ENCODE measurements around the gene CUL7.

Gene CUL7

DNA sequence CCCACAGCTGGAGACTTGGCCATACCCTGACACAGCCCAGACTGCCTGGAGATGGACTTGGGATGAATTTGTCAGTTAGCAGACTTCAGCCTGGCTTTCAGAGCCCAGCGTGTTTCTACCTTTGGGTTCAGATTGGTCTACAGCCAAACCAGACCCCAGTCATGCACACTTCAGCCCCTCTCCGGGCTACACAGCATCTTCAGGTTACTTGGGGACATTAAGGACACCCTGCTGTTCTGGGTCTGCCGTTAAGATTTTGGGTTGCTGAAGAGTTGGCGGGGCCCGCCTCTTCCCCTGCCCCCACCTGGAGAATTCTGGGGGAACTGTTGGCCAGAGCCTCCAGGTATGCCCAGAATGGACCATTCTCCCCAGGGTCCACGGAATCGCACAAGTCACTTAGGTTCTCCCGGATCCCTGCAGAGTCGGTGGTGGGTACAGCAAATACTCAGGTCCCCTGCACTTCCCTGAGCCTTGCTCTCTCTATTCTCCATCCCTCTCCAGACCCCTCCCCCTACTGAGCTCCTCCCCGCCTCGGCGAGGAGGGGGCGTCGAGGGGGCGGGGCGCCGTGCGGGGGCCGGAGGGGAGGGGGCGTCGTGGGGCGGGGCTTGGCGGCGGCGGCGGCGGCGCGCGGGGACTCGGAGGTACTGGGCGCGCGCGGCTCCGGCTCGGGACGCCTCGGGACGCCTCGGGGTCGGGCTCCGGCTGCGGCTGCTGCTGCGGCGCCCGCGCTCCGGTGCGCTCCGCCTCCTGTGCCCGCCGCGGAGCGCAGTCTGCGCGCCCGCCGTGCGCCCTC is 22.2 kb upstream of the CUL7 start, which contains the start of gene PTK7:
TSS of gene PTK7 (plus strand) at position 645 of the 794 bp plus-strand sequence. CDS start 175 bp downstream, outside the sequence.
- Histone ChIP-seq H3K36me3 (peaks cover 0 to 30% (median 6%) of the 10 kb centered on the region in 11 experiments; a peak in 12 of 22 replicates), H3K4me3 (peak within 1 kb of the TSS; percentile 85 to 100 (median 93))
- TF ChIP-seq Cebpa-rat (IDR thresholded peaks at IDR 0.05): no peak

DNA sequence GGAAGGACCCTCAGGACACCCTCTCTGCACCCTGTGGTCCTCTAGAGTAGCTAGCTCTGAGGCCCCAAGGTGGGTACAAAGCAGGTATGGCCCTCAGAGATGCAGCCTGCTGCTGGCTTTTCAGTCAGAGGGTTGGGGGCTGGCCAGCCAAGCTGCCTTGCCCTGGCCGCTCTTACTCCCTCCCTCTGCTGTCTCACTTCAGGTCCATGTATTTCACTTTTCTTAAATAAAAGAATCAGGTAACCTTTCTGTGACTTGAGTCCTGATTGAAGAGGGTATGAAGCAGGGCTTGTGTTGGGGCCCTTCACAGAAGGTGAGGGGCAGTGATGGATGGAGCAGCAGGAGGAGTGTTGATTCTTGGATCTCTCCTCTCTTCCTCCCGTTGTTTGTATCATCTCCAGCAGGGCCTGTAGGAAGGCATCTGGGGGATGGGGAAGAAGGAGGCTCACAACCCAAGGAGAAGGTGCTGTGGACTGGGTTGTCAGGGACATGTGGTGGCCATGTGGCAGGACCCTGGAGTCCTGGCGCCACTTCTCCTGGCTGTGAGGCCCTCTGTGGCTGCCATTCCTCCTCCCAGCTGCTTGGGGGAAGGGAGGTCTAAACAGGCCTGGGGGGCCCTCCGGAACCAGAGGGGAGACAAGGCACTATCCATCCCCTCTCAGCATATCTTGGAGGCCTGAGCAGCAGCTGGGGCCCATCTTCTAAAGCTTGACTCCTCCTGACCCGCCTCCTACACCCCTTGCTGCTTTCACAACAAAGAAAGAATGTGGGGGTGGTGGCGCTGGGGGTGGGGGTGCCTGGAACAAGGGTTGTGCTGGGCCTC is 21.4 kb upstream of the CUL7 start:
- peak overlapping the region; percentile 53 to 97 (median 73); a peak in 20 of 22 replicates for H3K4me2 ChIP-seq
- H3K27me3 ChIP-seq: no peaks in the 10 kb centered on the region
- H3K36me3 ChIP-seq: peaks cover 0 to 30% (median 6%) of the 10 kb centered on the region in 11 experiments; a peak in 10 of 22 replicates
- H3K4me3 ChIP-seq: peak overlapping the region in 3 of 10 experiments; percentile 90 to 98 (median 98); a peak in 4 of 20 replicates
- H3K4me1 ChIP-seq: peaks cover 14 to 41% (median 32%) of the 10 kb centered on the region in 10 experiments
- peaks cover 0 to 34% (median 20%) of the 10 kb centered on the region in 11 experiments; a peak in 12 of 22 replicates for H4K20me1 ChIP-seq
- peak overlapping the region in 7 of 11 experiments; percentile 8 to 91 (median 64); a peak in 12 of 22 replicates for H3K9ac ChIP-seq
- peak overlapping the region in 8 of 11 experiments; percentile 32 to 61 (median 42); a peak in 12 of 22 replicates for H3K27ac ChIP-seq
- H3K9me3 ChIP-seq (replicated peaks in 1 of 11): no peaks in the 10 kb centered on the region
- TF ChIP-seq Cebpa-rat (IDR thresholded peaks at IDR 0.05): no peak

More for the DNA sequence above, 22.2 kb upstream of the CUL7 start, which contains the start of gene PTK7:
- Histone ChIP-seq H3K4me1 (peaks cover 14 to 41% (median 34%) of the 10 kb centered on the region in 10 experiments), H3K9me3 (replicated peaks in 1 of 11) (no peaks in the 10 kb centered on the region), H3K27ac (peak within 1 kb of the TSS; percentile 35 to 90 (median 88); a peak in 21 of 22 replicates), H3K9ac (peak within 1 kb of the TSS; percentile 80 to 96 (median 91)), H3K4me2 (peak within 1 kb of the TSS; percentile 85 to 97 (median 94)), H3K27me3 (no peaks in the 10 kb centered on the region), H4K20me1 (peaks cover 0 to 42% (median 22%) of the 10 kb centered on the region in 11 experiments; a peak in 14 of 22 replicates)

GRCh38 chr6:43070028-43070632 is 16.5 kb upstream of the CUL7 start:
- H3K9ac ChIP-seq: peak overlapping the region in 1 of 11 experiments; percentile 39; a peak in 2 of 22 replicates
- H3K4me1 ChIP-seq: peaks cover 0 to 2% (median under 1%) of the 10 kb centered on the region in 10 experiments; a peak in 10 of 20 replicates
- no peak overlapping the region for H3K4me2 ChIP-seq
- TF ChIP-seq Cebpa-rat (IDR thresholded peaks at IDR 0.05): no peak
- H3K9me3 ChIP-seq (replicated peaks in 1 of 11): no peaks in the 10 kb centered on the region
- H3K27me3 ChIP-seq: no peaks in the 10 kb centered on the region
- H4K20me1 ChIP-seq: no peaks in the 10 kb centered on the region
- no peak overlapping the region for H3K4me3 ChIP-seq
- H3K36me3 ChIP-seq: peaks cover 4 to 35% (median 20%) of the 10 kb centered on the region in 11 experiments; a peak in 14 of 22 replicates
- H3K27ac ChIP-seq: no peak overlapping the region

DNA sequence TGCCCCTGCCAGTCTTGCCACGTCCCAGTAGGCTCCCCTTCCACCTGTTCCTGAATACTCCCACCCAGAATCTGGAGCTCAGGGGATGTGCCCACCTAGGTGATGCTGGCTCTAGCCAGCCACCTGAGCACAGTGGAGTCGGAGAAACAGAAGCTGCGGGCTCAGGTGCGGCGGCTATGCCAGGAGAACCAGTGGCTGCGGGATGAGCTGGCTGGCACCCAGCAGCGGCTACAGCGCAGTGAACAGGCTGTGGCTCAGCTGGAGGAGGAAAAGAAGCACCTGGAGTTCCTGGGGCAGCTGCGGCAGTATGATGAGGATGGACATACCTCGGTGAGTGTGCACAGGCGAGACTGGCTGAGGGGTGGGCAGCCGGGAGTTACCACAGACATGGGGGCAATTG is 9.2 kb upstream of the CUL7 start:
- Histone ChIP-seq H4K20me1 (no peaks in the 10 kb centered on the region), H3K27ac (no peak overlapping the region), H3K4me1 (peaks cover 17 to 25% (median 21%) of the 10 kb centered on the region in 10 experiments), H3K4me2 (no peak overlapping the region), H3K9me3 (replicated peaks in 1 of 11) (no peaks in the 10 kb centered on the region), H3K9ac (0 out of 22 replicates have a peak overlapping the region, but pooled peaks of 2 of the 11 experiments have one; percentile 9 to 22), H3K4me3 (no peak overlapping the region), H3K36me3 (peaks cover 8 to 38% (median 24%) of the 10 kb centered on the region in 11 experiments; a peak in 17 of 22 replicates), H3K27me3 (no peaks in the 10 kb centered on the region)
- no peak for TF ChIP-seq Cebpa-rat (IDR thresholded peaks at IDR 0.05)

DNA sequence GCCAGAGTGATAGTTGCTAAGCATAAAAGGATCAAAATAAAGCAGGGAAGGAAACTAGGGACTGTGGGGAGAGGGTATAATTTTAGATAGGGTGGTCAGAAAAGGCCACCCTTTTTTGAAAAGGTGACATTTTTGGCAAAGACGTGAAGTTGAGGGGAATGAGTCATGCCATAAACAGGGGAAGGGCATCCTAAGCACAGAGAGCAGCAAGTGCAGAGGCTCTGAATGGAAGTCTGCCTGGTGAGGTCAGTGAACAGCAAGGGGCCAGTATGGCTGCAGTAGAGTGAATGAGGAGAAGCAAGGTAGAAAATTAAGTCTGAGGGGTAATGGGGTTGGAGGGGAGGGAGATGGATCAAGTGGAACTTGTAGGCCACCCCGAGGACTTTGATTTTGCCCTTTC is 8.2 kb upstream of the CUL7 start:
- Histone ChIP-seq H3K9ac (no peak overlapping the region; a peak in 1 of 22 replicates), H3K4me2 (no peak overlapping the region), H3K4me1 (peaks cover 18 to 28% (median 24%) of the 10 kb centered on the region in 10 experiments), H3K36me3 (peaks cover 17 to 48% (median 33%) of the 10 kb centered on the region in 11 experiments), H4K20me1 (no peaks in the 10 kb centered on the region), H3K4me3 (no peak overlapping the region), H3K27me3 (no peaks in the 10 kb centered on the region), H3K9me3 (replicated peaks in 1 of 11) (no peaks in the 10 kb centered on the region), H3K27ac (no peak overlapping the region)
- TF ChIP-seq Cebpa-rat (IDR thresholded peaks at IDR 0.05): no peak

GRCh38 chr6:43060755-43061633 is 7.3 kb upstream of the CUL7 start:
- Histone ChIP-seq H3K4me2 (peak overlapping the region; percentile 82 to 97 (median 94)), H3K27me3 (no peaks in the 10 kb centered on the region), H3K9me3 (replicated peaks in 1 of 11) (no peaks in the 10 kb centered on the region), H3K4me1 (peaks cover 18 to 28% (median 24%) of the 10 kb centered on the region in 10 experiments), H3K36me3 (peaks cover 20 to 48% (median 34%) of the 10 kb centered on the region in 11 experiments), H3K4me3 (peak overlapping the region in 6 of 10 experiments; percentile 76 to 95 (median 91); a peak in 6 of 20 replicates), H4K20me1 (no peaks in the 10 kb centered on the region), H3K27ac (no peak overlapping the region), H3K9ac (peak overlapping the region in 10 of 11 experiments; percentile 11 to 92 (median 90); a peak in 16 of 22 replicates)
- no peak for TF ChIP-seq Cebpa-rat (IDR thresholded peaks at IDR 0.05)

DNA sequence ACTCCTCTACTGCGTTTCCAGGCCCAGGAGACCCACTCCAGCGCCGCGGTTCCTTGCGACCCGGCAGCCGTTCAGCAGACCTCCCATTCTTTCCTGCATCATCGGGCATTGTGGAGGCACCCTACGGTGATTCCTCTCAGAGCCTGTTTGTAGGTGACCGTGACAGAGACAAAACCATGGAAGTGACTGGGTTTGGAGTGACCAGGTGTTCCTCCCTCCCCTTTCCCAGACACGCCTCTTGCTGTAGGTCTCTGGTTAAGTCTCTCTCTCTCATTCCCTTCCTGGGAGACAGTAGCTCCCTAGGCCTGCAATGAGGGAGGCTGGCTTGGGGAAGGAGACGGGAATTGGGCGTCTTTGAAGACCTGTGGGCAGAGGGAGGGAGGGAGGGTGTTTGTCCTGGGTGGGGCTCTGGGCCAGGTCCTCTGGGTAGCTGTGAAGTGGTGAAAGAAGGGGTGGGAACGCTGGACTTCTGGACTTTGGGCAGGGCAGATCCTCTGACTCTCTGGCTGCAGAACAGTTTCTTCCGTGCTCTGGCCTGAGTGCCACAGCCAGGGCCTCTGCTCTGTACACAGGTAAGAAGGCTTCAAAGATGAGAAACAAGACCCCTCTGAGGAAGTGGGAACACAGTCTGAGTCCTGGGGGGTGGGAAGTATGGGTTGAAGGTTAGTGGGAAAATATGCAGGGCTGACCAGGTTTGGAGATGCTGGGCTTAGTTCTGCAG is 6.5 kb upstream of the CUL7 start:
- Histone ChIP-seq H3K9ac (peak overlapping the region; percentile 83 to 95 (median 92)), H3K27ac (peak overlapping the region; percentile 82 to 96 (median 92)), H3K4me1 (peaks cover 18 to 28% (median 24%) of the 10 kb centered on the region in 10 experiments), H3K4me2 (peak overlapping the region; percentile 82 to 97 (median 94)), H4K20me1 (no peaks in the 10 kb centered on the region), H3K36me3 (peaks cover 28 to 48% (median 35%) of the 10 kb centered on the region in 11 experiments), H3K4me3 (peak overlapping the region; percentile 76 to 98 (median 90)), H3K9me3 (replicated peaks in 1 of 11) (no peaks in the 10 kb centered on the region), H3K27me3 (no peaks in the 10 kb centered on the region)
- TF ChIP-seq Cebpa-rat (IDR thresholded peaks at IDR 0.05): no peak
